NCI-H748 treated with DMSO at 0.1 percent for 48 hours (cell line): ENCODE results near the gene CEMIP.
"Not testable (repeated sequence)": the region's sequence is repeated elsewhere in the genome, so short reads cannot be mapped to it uniquely, and the experiment has no call there.

ENCODE experiments used
- DNase-seq: peaks from one replicate; lab custom pipeline; 2025; lab: John Stamatoyannopoulos, UW

Gene CEMIP

GRCh38 chr15:80953953-80954778 lies 175.0 kb downstream of the CEMIP start:
- DNase-seq, result no peak

GRCh38 chr15:80955571-80956452 lies 176.6 kb downstream of the CEMIP start:
- DNase-seq, result not testable (repeated sequence)

- DNase-seq, result no peak
Observed at GRCh38 chr15:80957556-80957955, 178.4 kb downstream of the CEMIP start.

GRCh38 chr15:80957976-80958375 lies 178.8 kb downstream of the CEMIP start:
- no peak for DNase-seq

- DNase-seq, result no peak
Observed at GRCh38 chr15:80958818-80959495, 179.8 kb downstream of the CEMIP start.

- DNase-seq, result not testable (repeated sequence)
Observed at GRCh38 chr15:80965454-80965853, 186.3 kb downstream of the CEMIP start.

- DNase-seq, result no peak
Observed at GRCh38 chr15:80966431-80967197, 187.4 kb downstream of the CEMIP start.

GRCh38 chr15:80967451-80967850 lies 188.3 kb downstream of the CEMIP start:
- no peak for DNase-seq

- no peak for DNase-seq
Observed at GRCh38 chr15:80967991-80968510, 188.9 kb downstream of the CEMIP start.

- no peak for DNase-seq
Observed at GRCh38 chr15:80969316-80969715, 190.1 kb downstream of the CEMIP start.

- DNase-seq, result peak; percentile 19
Observed at GRCh38 chr15:80970018-80970657, 191.0 kb downstream of the CEMIP start.

GRCh38 chr15:80970658-80971057 lies 191.5 kb downstream of the CEMIP start:
- no peak for DNase-seq

- DNase-seq, result no peak
Observed at GRCh38 chr15:80971143-80971542, 192.0 kb downstream of the CEMIP start.

GRCh38 chr15:80972276-80972675 lies 193.1 kb downstream of the CEMIP start:
- DNase-seq, result no peak

- no peak for DNase-seq
Observed at GRCh38 chr15:80974914-80975313, 195.7 kb downstream of the CEMIP start.

GRCh38 chr15:80976851-80977250 lies 197.7 kb downstream of the CEMIP start:
- DNase-seq, result no peak

GRCh38 chr15:80977627-80978036 lies 198.5 kb downstream of the CEMIP start:
- peak; percentile 29 for DNase-seq

- DNase-seq, result no peak
Observed at GRCh38 chr15:80978685-80979329, 199.6 kb downstream of the CEMIP start.

GRCh38 chr15:80979538-80980200 lies 200.5 kb downstream of the CEMIP start:
- DNase-seq, result no peak

- DNase-seq, result no peak
Observed at GRCh38 chr15:80982205-80982604, 203.0 kb downstream of the CEMIP start.
